Osteocyte (in vitro differentiated cells): ENCODE data around the gene GABRG3. TPM values are rescaled to one million over a fixed set of nuclear protein-coding genes. Genes with fewer than 3 reads are reported as not detected.

Experiments used
- DNase-seq: peaks from one replicate; pipeline ENCODE4 v3.0.0; 2021; ENCODE audit warnings: mixed read lengths; ENCODE audit not compliant: unreplicated experiment; ENCODE audit errors: extremely low spot score
- H3K27ac Mint-ChIP-seq: one replicate; pipeline ENCODE4 v1.8.0; 2021; ENCODE audit warnings: mild to moderate bottlenecking, mixed read lengths; ENCODE audit not compliant: unreplicated experiment
- H3K27me3 Mint-ChIP-seq: one replicate; pipeline ENCODE4 v1.8.0; 2021; ENCODE audit warnings: mixed read lengths; ENCODE audit not compliant: unreplicated experiment
- H3K36me3 Mint-ChIP-seq: one replicate; pipeline ENCODE4 v1.8.0; 2021; ENCODE audit warnings: mixed read lengths; ENCODE audit not compliant: unreplicated experiment
- H3K4me1 Mint-ChIP-seq: one replicate; pipeline ENCODE4 v1.8.0; 2021; ENCODE audit warnings: mixed read lengths; ENCODE audit not compliant: unreplicated experiment
- H3K4me3 Mint-ChIP-seq: one replicate; pipeline ENCODE4 v1.8.0; 2021; ENCODE audit warnings: mild to moderate bottlenecking, moderate library complexity, mixed read lengths; ENCODE audit not compliant: unreplicated experiment
- H3K9me3 Mint-ChIP-seq: one replicate; pipeline ENCODE4 v1.8.0; 2021; ENCODE audit warnings: mixed read lengths; ENCODE audit not compliant: unreplicated experiment
- long read RNA-seq: library from polyadenylated mRNA; unstranded; transcript quantifications from one replicate; pipeline ENCODE4 v2.0.0, GENCODE V29; 2021
- total RNA-seq: library from RNA; stranded (reverse); gene quantifications from 2 replicates; pipeline ENCODE4 v1.2.1, GENCODE V29; 2021
- TF ChIP-seq, protein P1 (sequence below): fragments of 200-600 bp; sonication (generic); IDR thresholded peaks from 2 replicates; pipeline ENCODE4 v1.5.0; 2021; ENCODE audit warnings: antibody characterized with exemption, mild to moderate bottlenecking, moderate library complexity

Gene GABRG3
- total RNA-seq, result 0.19 and 0.24 TPM in 2 replicates
- long read RNA-seq, result 0 reads

DNA sequence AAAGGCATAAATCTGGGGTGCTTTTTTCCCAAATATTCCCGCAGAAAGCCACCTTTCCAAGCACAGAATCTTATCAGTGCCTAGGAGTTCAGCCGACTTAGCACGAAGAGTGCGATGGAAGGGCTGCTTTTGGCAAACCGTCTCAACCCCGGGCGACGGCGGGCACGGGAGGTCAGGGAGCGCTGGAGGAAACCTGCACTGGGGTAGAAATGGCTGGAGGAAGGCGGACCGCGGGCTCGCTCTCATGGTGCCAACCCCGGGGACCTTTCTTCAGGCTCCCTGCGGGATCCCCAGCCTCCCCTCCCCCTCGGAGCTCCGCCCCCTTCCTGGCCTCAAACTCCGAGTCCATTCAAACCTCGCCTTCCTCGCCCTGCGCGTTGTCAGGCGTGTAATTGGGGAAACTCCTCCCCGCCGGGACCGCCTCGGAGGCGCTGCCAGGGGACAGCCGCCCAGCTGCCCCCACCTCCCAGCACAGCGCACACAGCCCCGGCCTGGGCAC is at the start of gene GABRG3:
Gene GABRG3, plus strand, starts transcription at position 470 of the 499 bp plus-strand sequence.
- H3K9me3 Mint-ChIP-seq, result no peaks in the 10 kb centered on the region
- H3K4me3 Mint-ChIP-seq, result peak within 1 kb of the TSS; percentile 71
- TF ChIP-seq, protein P1, sequence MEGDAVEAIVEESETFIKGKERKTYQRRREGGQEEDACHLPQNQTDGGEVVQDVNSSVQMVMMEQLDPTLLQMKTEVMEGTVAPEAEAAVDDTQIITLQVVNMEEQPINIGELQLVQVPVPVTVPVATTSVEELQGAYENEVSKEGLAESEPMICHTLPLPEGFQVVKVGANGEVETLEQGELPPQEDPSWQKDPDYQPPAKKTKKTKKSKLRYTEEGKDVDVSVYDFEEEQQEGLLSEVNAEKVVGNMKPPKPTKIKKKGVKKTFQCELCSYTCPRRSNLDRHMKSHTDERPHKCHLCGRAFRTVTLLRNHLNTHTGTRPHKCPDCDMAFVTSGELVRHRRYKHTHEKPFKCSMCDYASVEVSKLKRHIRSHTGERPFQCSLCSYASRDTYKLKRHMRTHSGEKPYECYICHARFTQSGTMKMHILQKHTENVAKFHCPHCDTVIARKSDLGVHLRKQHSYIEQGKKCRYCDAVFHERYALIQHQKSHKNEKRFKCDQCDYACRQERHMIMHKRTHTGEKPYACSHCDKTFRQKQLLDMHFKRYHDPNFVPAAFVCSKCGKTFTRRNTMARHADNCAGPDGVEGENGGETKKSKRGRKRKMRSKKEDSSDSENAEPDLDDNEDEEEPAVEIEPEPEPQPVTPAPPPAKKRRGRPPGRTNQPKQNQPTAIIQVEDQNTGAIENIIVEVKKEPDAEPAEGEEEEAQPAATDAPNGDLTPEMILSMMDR, result no peak
- H3K4me1 Mint-ChIP-seq, result peaks cover 6% of the 10 kb centered on the region
- H3K36me3 Mint-ChIP-seq, result no peaks in the 10 kb centered on the region
- H3K27ac Mint-ChIP-seq, result no peak within 1 kb of the TSS
- no peak for DNase-seq
- peaks cover 17% of the 10 kb centered on the region for H3K27me3 Mint-ChIP-seq

DNA sequence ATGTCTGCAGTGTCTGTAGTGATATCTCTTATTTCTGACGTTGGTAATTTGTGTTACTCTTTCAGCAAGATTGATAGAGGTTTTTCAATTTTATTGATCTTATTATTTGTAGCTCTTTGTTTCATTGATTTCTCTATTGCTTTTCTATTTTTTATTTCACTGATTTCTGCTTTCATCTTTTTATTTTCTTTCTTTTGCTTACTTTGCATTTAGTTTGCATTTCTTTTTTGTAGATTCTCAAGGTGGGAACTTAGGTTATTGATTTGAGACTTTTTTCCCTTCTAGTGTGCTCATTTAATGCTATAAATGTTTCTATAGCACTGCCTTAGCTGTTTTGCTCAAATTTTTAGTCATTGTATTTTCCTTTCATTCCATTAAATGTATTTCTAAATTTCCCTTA is 49.5 kb upstream of the GABRG3 start:
- Mint-ChIP-seq H3K36me3 (peaks cover 4% of the 10 kb centered on the region), H3K9me3 (peaks cover under 1% of the 10 kb centered on the region), H3K4me3 (no peak overlapping the region), H3K27me3 (no peaks in the 10 kb centered on the region), H3K27ac (no peak overlapping the region), H3K4me1 (no peaks in the 10 kb centered on the region)
- DNase-seq, result no peak
- TF ChIP-seq, protein P1, result no peak

DNA sequence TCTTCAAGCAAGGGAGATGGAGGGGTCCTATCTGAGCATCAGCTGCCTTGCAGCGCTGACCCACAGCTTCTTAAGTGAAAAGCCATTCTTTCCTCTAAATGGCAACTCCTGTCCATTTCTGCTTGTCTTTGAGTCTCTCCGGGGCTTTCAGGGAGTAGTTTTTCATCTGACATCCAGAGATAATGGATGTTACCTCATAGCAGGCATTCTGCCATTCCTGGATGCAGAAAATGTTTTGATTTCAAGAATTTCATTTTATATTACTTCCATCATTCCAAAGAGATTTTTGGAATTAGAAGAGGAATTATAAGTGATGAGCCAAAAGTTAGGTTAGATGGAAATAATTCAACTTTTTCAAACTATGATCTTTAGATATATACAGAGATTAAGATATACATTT is 44.9 kb upstream of the GABRG3 start:
- H3K4me1 Mint-ChIP-seq, result no peaks in the 10 kb centered on the region
- no peak for DNase-seq
- TF ChIP-seq, protein P1, result no peak
- H3K36me3 Mint-ChIP-seq, result no peaks in the 10 kb centered on the region
- no peaks in the 10 kb centered on the region for H3K27me3 Mint-ChIP-seq
- H3K4me3 Mint-ChIP-seq, result no peak overlapping the region
- H3K27ac Mint-ChIP-seq, result no peak overlapping the region
- no peaks in the 10 kb centered on the region for H3K9me3 Mint-ChIP-seq

DNA sequence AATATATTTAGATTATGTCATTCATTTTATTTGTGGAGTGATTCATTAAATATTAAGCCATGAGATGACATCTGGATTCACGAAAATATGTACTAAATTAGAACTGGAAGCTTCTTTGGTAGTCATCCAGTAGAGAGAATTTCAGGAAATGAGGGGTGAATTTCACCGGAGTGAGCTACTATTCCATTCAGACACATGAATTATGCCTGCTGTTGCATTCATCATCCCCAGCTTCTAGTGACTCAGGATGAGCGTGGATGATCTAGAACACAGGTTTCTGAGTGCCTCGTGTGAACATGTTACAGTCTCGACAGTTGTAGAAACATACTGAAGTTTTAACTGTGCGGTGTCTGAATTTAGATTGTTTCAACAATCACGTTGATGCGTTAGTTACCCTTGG is 42.9 kb upstream of the GABRG3 start:
- DNase-seq, result no peak
- no peak overlapping the region for H3K4me3 Mint-ChIP-seq
- H3K27ac Mint-ChIP-seq, result no peak overlapping the region
- H3K36me3 Mint-ChIP-seq, result no peaks in the 10 kb centered on the region
- peaks cover 2% of the 10 kb centered on the region for H3K27me3 Mint-ChIP-seq
- no peaks in the 10 kb centered on the region for H3K4me1 Mint-ChIP-seq
- no peaks in the 10 kb centered on the region for H3K9me3 Mint-ChIP-seq
- TF ChIP-seq, protein P1, result no peak

DNA sequence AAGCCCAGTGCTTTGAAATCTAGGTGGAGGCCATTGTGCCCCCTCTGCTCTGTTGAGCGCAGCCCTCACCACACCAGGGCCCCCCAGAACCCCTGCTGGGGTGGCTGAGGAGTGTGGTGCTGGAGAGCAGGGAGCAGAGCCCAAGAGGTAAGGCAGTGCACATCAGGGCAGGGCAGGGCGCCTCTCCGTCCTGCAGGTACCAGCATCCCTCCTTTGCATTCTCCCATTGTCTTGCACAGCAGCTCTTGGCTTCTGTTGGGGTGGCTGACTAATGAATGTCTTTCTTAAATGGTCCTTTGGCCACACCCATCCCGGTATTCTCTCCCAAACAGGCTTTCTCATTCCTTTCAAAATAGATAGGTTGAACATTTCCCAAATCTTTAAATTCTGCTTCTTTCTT is 41.4 kb upstream of the GABRG3 start:
- Mint-ChIP-seq H3K27ac (no peak overlapping the region), H3K4me3 (no peak overlapping the region)

More for the DNA sequence above, 41.4 kb upstream of the GABRG3 start:
- TF ChIP-seq, protein P1, result no peak
- no peaks in the 10 kb centered on the region for H3K4me1 Mint-ChIP-seq
- no peaks in the 10 kb centered on the region for H3K9me3 Mint-ChIP-seq
- H3K36me3 Mint-ChIP-seq, result no peaks in the 10 kb centered on the region
- peaks cover 2% of the 10 kb centered on the region for H3K27me3 Mint-ChIP-seq
- DNase-seq, result no peak
